Left lobe of liver (tissue), 2 donors: ENCODE measurements around the gene CD33. TPM values are rescaled to one million over a fixed set of nuclear protein-coding genes. Genes with fewer than 3 reads are reported as not detected.
A peak's percentile ranks its signal among the peaks of the same experiment; 100 is the strongest.
"Not testable (repeated sequence)": the region's sequence is repeated elsewhere in the genome, so short reads cannot be mapped to it uniquely, and the experiment has no call there.

Source experiments
- ATAC-seq: fragments of 200-7000 bp; cut with Tn5 transposase; one replicate; pipeline ENCODE4 v1.9.1; 2020; ENCODE audit warnings: mild to moderate bottlenecking, moderate library complexity
- DNase-seq: peaks from one replicate; pipeline ENCODE4 v3.0.0-alpha.2; 2020; ENCODE audit warnings: low spot score
- total RNA-seq: library from RNA; stranded (reverse); gene quantifications from one replicate; pipeline ENCODE4 v1.2.1, GENCODE V29; 2021
- donor health status: DM: no; HTN: no; CAD: no; lungs with moderate emphysema.
- donor health status: DM: no; HTN: yes; CAD: no.

The CD33 gene
- 3.4 TPM for total RNA-seq

DNA sequence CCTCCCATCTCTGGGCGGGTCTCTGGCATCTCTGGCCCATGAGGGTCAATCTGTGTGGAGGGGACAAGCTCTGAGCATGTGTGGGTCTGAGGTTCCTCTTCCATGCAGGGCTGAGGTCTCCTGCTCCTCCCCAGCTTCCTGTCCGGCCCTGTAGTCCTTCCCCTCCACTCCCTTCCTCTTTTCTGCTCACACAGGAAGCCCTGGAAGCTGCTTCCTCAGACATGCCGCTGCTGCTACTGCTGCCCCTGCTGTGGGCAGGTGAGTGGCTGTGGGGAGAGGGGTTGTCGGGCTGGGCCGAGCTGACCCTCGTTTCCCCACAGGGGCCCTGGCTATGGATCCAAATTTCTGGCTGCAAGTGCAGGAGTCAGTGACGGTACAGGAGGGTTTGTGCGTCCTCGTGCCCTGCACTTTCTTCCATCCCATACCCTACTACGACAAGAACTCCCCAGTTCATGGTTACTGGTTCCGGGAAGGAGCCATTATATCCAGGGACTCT is at the start of gene CD33:
CD33 (plus strand) TSS at position 183 of the 496 bp plus-strand sequence; CDS start at position 222, 39 bp downstream.
- DNase-seq, result not testable (repeated sequence)
- ATAC-seq, result peak; percentile 63

DNA sequence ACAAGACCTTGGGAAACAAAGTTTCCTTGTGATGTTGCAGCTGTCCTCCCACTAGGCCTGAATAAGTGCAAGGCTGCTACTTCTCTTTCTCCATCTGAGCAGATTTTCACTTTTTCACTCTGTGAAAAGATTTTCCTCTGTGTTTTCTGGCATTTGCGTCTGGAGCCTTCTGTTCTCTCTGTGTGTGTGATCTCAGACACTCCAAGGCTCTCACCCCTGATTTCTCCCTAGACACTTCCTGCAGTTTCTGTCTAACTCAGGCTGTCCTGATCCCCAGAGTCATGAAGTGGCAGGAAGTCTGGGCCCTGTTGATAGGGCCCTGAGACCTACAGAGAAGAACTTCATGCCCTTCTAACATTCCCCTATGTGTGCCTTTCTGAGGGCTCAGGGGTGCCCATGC is 45.6 kb upstream of the CD33 start:
- ATAC-seq (no peak), DNase-seq (no peak)

- no peak for DNase-seq
These were observed 43.4 kb upstream of the CD33 start for GRCh38 chr19:51181377-51181912.

DNA sequence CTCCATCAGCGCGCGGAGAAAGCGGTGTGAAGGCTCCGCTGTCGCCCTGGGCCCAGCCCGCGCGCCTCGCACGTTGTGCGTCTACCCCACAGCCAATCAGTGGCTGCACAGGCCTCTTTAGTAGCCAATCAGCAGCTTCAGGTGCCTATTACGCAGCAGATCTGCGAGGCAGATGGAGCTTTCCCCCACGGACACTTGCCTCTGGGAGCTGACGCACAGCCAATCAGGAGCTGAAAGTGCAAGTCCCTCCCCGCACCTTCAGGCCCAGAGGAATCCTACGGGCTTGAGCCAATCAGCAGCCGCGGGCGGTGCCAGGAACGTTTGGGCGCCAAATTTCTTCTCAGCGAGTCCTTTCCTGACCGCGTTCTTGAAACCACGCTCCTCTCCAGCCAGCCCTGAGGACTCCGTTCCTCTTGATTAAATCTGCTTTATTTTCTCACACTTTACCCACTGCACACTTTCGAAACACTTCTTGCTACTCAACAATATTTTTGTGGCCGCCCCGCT is 42.9 kb upstream of the CD33 start:
- ATAC-seq (no peak), DNase-seq (no peak)

More at GRCh38 chr19:51181377-51181912, 43.4 kb upstream of the CD33 start:
- no peak for ATAC-seq

DNA sequence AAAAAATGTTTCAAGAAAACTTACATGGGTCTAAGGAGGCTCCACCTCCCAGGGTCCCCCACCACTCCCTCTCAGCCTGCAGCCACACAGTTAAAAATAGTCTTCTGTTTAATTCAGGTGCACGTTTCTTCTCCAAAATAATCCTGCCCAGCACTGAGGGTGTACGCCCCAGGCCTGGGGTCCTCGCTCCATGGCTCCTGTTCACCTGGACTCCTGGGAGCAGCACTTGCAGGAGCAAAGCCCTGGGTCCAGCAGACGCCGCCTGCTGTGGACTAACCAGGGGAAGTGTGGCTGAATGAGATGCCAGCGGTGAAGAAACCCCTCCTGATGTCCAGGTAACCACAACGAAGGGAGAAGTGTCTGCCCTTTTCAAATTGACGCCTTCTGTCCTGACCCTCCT is 41.3 kb upstream of the CD33 start:
- DNase-seq (no peak), ATAC-seq (no peak)

DNA sequence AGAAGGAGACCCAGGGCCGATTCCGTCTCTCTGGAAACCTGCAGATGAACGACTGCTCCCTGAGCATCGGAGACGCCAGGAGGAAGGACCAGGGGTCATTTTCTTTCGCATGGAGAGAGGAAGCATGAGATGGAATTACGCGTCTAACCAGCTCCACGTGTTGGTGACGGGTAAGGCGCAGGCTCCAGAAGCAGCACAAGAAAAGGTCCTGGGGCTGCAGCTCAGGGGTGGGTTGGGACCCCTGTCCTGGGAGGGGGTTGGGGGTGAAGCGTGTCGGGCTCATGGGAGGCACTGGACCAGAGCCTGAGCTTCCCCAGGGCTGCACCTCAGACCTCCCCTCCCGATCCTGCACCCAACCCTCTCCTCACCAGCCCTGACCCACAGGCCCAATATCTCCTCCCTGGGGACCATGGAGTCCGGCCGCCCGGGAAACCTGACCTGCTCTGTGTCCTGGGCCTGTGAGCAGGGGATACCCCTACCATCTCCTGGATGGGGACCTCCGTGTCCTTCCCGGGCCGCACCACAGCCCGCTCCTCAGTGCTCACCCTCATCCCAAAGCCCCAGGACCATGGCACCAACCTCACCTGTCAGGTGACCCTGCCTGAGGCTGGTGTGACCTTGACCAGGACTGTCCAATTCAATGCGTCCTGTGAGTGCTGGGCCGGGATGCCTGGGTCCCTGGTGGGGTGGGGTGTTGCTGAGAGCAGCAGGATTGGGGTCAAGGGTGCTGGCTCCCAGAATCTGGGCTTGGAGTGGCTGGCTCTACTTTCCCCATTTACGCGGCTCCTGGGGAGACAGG is 39.6 kb upstream of the CD33 start:
- ATAC-seq, result no peak

GRCh38 chr19:51185868-51186215 is 39.0 kb upstream of the CD33 start:
- no peak for DNase-seq

More for the DNA sequence above, 39.6 kb upstream of the CD33 start:
- no peak for DNase-seq

GRCh38 chr19:51186323-51186722 is 38.6 kb upstream of the CD33 start:
- ATAC-seq (no peak), DNase-seq (no peak)

More at GRCh38 chr19:51185868-51186215, 39.0 kb upstream of the CD33 start:
- ATAC-seq, result no peak

- DNase-seq (no peak), ATAC-seq (no peak)
These were observed 37.3 kb upstream of the CD33 start for GRCh38 chr19:51187395-51188226.

- ATAC-seq (no peak), DNase-seq (no peak)
These were observed 36.7 kb upstream of the CD33 start for GRCh38 chr19:51188227-51188559.

GRCh38 chr19:51192689-51193088 is 32.2 kb upstream of the CD33 start:
- no peak for ATAC-seq
- no peak for DNase-seq

GRCh38 chr19:51194527-51195315 is 30.2 kb upstream of the CD33 start:
- DNase-seq, result no peak
- ATAC-seq, result no peak

- no peak for DNase-seq
- ATAC-seq, result no peak
These were observed 29.6 kb upstream of the CD33 start for GRCh38 chr19:51195316-51195586.

DNA sequence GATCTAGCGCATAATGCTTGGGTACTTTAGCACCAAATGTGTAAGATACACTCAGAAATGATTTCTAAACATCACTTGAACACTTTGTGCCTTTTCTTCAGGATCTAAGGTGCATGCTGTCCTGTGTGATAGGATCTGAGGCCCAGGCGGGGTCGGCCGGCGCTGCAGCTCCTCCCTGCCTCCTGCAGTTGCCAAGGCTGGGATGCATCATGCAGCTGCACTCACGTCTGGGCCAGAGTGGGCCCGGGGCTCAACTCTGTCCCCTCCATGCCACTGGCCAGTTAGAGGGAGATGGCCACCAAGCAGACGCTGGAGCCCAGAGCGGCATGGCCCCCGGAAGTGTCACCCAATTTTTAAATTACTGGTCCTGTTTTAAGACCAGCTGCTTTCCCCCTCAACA is 29.3 kb upstream of the CD33 start:
- DNase-seq, result no peak

GRCh38 chr19:51196181-51196580 is 28.7 kb upstream of the CD33 start:
- no peak for DNase-seq
- ATAC-seq, result no peak

More for the DNA sequence above, 29.3 kb upstream of the CD33 start:
- no peak for ATAC-seq

DNA sequence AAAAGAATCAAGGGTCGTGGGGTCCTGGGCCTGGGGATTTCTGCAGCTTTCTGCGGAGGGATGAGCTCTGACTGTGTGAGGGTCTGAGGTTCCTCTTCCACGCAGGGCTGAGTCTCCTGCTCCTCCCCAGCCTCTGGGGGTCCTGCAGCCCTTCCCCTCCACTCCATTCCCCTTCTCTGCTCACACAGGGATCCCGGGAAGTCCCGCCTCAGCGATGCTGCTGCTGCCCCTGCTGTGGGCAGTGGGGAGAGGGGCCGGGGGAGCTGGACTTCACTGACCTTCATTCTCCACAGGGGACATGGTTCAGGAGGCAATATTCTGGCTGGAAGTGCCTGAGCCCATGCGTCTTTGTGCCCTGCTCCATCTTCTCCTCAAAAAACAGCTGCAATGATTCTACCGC is 26.2 kb upstream of the CD33 start:
- no peak for DNase-seq

DNA sequence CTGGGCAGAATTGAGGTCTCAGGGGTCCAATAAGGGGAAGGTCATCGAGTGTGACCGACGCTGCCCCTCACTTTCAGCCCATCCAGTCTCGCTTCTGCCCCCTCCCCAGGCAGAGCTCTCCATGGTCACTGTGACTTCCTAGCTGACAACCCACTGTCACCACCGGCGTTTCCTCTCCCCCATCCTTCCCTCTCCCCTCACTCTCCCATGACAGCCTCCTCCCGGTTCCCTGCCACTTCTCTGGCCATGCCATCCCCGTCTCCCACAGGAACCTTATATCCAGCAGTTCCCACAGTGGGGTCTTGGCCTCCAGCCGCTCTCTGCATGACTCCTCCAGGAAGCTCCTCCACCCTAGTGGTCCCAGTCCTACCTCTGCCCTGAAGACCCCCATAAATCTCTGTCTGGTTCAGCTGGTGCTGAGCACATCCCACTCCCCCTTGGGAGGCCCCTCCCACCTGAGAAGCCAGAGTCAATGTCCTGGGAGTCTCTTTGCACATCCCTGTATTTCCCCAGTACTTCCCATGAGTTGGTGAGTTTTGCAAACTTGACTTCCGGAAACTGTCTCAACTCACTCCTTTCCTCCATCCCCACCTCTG is 24.7 kb upstream of the CD33 start:
- DNase-seq (no peak), ATAC-seq (no peak)

More for the DNA sequence above, 26.2 kb upstream of the CD33 start:
- no peak for ATAC-seq

- DNase-seq (no peak), ATAC-seq (no peak)
These were observed 23.2 kb upstream of the CD33 start for GRCh38 chr19:51201712-51202111.

DNA sequence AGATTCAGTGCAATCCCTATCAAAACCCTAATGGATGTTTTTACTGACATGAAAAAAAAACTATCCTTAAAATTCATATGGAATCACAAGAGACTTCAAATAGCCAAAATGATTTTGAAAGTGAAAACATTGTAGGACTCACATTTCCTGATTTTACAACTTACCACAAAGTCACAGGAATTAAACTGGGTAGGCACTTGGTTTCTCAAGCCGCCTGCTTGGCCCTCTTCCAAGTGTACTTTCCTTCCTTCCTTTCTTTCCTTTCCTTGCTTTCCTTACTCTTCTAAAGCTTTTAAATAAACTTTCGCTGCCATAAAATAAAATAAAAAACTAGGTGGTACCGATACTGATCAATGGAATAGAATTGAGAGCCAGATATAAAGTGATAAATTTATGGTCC is 21.0 kb upstream of the CD33 start:
- ATAC-seq, result no peak
- no peak for DNase-seq

- ATAC-seq (no peak), DNase-seq (no peak)
These were observed 20.6 kb upstream of the CD33 start for GRCh38 chr19:51204321-51204720.

DNA sequence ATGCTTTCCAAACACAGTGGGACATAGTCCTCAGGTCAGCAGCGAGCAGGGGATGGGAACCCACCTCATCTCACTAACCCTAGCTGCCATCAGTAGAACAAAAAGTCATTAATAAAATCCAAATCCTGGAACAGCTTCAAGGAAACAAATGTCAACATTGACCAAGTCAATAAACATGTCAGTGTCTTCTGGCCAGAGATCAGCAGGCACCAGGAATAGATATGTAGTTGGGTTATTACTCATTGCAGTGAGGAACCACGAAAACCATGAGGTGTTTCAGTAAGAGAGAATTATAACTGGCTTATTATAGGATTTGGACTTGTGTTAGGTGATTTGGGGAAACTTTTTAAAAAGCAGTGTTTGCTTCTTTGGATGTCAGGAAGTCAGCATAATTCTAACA is 17.1 kb upstream of the CD33 start:
- ATAC-seq, result no peak
- DNase-seq, result no peak
